ENCODE results near the gene MYO1B.

Gene MYO1B

GRCh38 chr2:191369034-191369433 lies 123.8 kb downstream of the MYO1B start:
- no peak for DNase-seq

GRCh38 chr2:191374366-191374765 lies 129.2 kb downstream of the MYO1B start:
- no peak for DNase-seq

- DNase-seq, result no peak
These were observed 129.7 kb downstream of the MYO1B start for GRCh38 chr2:191374939-191375338.

GRCh38 chr2:191376981-191377629 lies 131.9 kb downstream of the MYO1B start:
- peak in 1 of 2 donors; percentile 38 for DNase-seq

GRCh38 chr2:191379375-191379774 lies 134.2 kb downstream of the MYO1B start:
- DNase-seq, result no peak

GRCh38 chr2:191382801-191383200 lies 137.6 kb downstream of the MYO1B start:
- DNase-seq, result no peak

- no peak for DNase-seq
These were observed 138.3 kb downstream of the MYO1B start for GRCh38 chr2:191383486-191383885.

GRCh38 chr2:191384829-191385228 lies 139.6 kb downstream of the MYO1B start:
- DNase-seq, result no peak

GRCh38 chr2:191385416-191386160 lies 140.4 kb downstream of the MYO1B start:
- no peak for DNase-seq

- DNase-seq, result no peak
These were observed 141.8 kb downstream of the MYO1B start for GRCh38 chr2:191386938-191387536.

GRCh38 chr2:191389288-191389687 lies 144.1 kb downstream of the MYO1B start:
- no peak for DNase-seq

GRCh38 chr2:191391171-191391570 lies 146.0 kb downstream of the MYO1B start:
- DNase-seq, result no peak

GRCh38 chr2:191394043-191394442 lies 148.8 kb downstream of the MYO1B start:
- DNase-seq, result no peak

- DNase-seq, result no peak
These were observed 151.6 kb downstream of the MYO1B start for GRCh38 chr2:191396794-191397193.

- no peak for DNase-seq
These were observed 154.4 kb downstream of the MYO1B start for GRCh38 chr2:191399601-191400000.

- DNase-seq, result no peak
These were observed 156.1 kb downstream of the MYO1B start for GRCh38 chr2:191401287-191401686.

GRCh38 chr2:191402966-191403565 lies 157.9 kb downstream of the MYO1B start:
- DNase-seq, result no peak

- no peak for DNase-seq
These were observed 159.4 kb downstream of the MYO1B start for GRCh38 chr2:191404568-191404991.

GRCh38 chr2:191405546-191405945 lies 160.3 kb downstream of the MYO1B start:
- no peak for DNase-seq

- DNase-seq, result no peak
These were observed 165.6 kb downstream of the MYO1B start for GRCh38 chr2:191410646-191411436.

- DNase-seq, result no peak
These were observed 166.3 kb downstream of the MYO1B start for GRCh38 chr2:191411472-191411871.

GRCh38 chr2:191412353-191412752 lies 167.1 kb downstream of the MYO1B start:
- DNase-seq, result no peak

GRCh38 chr2:191415101-191415500 lies 169.9 kb downstream of the MYO1B start:
- DNase-seq, result no peak

Measured in CD4-positive, alpha-beta T cell treated with Interleukin-1 beta for 1 hour (primary cell).